ENCODE results near the gene EGLN3. TPM values are rescaled to one million over a fixed set of nuclear protein-coding genes. Genes with fewer than 3 reads are reported as not detected.

Gene EGLN3
- total RNA-seq (1 to 10 TPM; 2.9 to 3.0 TPM), polyA plus RNA-seq (ENCODE audit: insufficient read depth, low read depth, low replicate concordance) (3.4 TPM)
- long read RNA-seq, donor 1, transcript EGLN3-201 (5 exons, 2,709 nt), result major isoform, 5 of 6 reads
- long read RNA-seq, donor 1, partial matches to known transcripts, result 0 of 6 reads
- long read RNA-seq, donor 1, other reads (novel, unspliced or antisense), result 0 of 6 reads
- long read RNA-seq, donor 2, partial matches to known transcripts, result 0 of 2 reads
- long read RNA-seq, donor 2, other reads (novel, unspliced or antisense), result 0 of 2 reads

DNA sequence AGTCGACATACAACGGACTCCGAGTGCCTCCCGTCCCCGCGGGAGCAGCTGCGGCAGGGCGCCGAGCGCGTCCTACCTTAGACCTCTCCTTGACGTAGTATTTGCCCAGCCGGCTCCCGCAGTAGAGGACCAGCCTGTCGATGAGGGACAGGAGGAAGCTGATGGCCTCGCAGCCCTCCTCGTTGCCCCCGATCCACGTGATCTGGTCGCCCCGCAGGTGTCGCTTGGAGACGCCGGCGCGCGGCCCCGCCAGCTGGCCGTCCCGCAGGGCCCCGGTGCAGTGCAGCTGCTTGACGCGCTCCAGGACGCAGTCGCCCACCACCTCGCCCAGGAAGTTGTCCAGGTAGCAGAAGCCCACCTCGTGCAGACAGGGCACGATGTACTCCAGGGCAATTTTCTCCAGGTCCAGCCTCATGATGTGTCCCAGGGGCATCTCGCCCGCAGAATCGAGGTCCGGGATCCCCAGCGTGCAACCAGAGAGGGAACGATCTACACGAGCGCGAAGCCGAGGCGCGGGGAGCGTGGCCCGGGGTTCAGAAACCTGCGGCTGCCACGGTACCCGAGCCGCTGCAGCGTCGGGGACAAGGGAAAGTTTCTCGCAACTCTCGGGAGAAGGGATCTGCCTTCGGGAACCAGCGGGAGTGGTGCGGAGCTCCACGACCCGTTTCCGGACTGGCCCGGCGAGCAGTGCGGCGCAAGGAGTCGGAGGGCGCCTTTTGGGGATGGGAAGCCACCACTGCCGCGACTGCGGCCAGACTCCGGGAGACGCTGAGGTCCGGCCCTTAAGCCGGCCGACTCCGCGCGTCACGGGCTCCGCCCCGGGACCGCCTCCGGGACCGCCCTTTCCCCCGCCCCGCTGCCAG, at the start of gene EGLN3:
Gene EGLN3, minus strand, starts transcription at position 755 of the 863 bp plus-strand sequence. Its CDS starts 322 bp downstream, at position 433.
- DNase-seq, result peak; percentile 90
- H3K4me1 ChIP-seq, result peaks cover 13% of the 10 kb centered on the region
- H3K27ac ChIP-seq, result peak within 1 kb of the TSS in 1 of 2 donors; percentile 36
- WGBS, 2 donors, result 0% methylated on average over 12 to 69 of the region's 91 CpGs
- intact Hi-C loops (cut with DNase I; ENCODE audit: low total_unique reads), result no loop called here
- peak within 1 kb of the TSS; percentile 63 to 64 for H3K4me3 ChIP-seq
- H3K36me3 ChIP-seq (ENCODE audit: low read depth, missing control alignments), result no peaks in the 10 kb centered on the region
- TF ChIP-seq, protein P1, sequence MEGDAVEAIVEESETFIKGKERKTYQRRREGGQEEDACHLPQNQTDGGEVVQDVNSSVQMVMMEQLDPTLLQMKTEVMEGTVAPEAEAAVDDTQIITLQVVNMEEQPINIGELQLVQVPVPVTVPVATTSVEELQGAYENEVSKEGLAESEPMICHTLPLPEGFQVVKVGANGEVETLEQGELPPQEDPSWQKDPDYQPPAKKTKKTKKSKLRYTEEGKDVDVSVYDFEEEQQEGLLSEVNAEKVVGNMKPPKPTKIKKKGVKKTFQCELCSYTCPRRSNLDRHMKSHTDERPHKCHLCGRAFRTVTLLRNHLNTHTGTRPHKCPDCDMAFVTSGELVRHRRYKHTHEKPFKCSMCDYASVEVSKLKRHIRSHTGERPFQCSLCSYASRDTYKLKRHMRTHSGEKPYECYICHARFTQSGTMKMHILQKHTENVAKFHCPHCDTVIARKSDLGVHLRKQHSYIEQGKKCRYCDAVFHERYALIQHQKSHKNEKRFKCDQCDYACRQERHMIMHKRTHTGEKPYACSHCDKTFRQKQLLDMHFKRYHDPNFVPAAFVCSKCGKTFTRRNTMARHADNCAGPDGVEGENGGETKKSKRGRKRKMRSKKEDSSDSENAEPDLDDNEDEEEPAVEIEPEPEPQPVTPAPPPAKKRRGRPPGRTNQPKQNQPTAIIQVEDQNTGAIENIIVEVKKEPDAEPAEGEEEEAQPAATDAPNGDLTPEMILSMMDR (IDR thresholded peaks at IDR 0.05), result no peak
- peak; percentile 24 for TF ChIP-seq POLR2A (IDR thresholded peaks at IDR 0.05)
- H3K27me3 ChIP-seq, result no peaks in the 10 kb centered on the region
- no peaks in the 10 kb centered on the region for H3K9me3 ChIP-seq

DNA sequence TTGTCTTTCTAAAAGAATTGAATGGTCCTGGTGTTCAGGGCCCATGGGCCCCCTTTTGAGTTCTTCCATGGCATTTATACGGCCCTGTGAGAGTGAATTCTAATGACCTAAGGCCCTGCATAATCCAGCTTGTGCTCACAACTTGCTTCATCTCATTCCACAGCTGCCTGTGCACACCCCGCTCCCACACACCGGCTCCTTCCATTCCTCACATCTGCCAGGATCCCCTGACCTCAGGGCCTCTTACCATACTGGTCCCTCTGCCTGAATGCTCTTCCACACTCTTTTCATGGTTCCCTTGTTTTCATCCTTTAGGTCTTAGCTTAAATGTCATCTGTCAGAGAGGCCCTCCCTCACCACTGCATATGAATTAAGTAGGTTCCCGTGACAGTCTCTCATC, 49.5 kb upstream of the EGLN3 start:
- no peaks in the 10 kb centered on the region for H3K27me3 ChIP-seq
- no peak overlapping the region for H3K27ac ChIP-seq
- H3K9me3 ChIP-seq, result no peaks in the 10 kb centered on the region
- WGBS, 2 donors, result 90 to 93% methylated on average over 4 of the region's 4 CpGs
- H3K4me3 ChIP-seq, result no peak overlapping the region
- TF ChIP-seq POLR2A (IDR thresholded peaks at IDR 0.05), result no peak
- TF ChIP-seq, protein P1 (IDR thresholded peaks at IDR 0.05), result no peak
- intact Hi-C loops (cut with DNase I; ENCODE audit: low total_unique reads), result no loop called here
- no peaks in the 10 kb centered on the region for H3K36me3 ChIP-seq (ENCODE audit: low read depth, missing control alignments)
- peaks cover 3% of the 10 kb centered on the region for H3K4me1 ChIP-seq
- DNase-seq, result no peak

DNA sequence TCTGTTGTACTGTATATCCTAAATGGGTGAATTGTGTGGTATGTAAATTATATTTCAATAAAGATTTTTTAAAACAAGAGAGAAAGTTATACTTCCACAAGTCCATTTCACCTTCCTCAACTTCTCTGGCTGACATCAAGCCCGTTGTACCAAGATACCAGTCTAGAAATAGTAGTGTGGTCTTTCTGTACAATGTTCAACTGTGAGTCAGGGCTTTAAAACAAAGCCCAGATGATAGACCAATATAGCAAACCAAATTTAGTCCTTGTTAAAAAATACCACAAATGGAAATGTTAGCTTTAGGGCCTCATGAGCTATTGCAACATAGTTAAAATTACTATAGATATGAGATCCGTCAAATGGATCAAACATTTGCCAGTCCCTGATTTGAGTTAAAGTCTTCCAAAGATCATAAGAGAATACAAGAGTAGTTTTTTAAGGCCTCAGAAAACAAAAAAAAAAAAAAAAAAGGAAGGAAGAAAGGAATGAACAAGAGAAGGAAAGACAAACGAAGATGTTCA, 49.0 kb upstream of the EGLN3 start:
- WGBS, 2 donors, result 84 to 87% methylated on average over 3 of the region's 3 CpGs
- Histone ChIP-seq H3K9me3 (no peaks in the 10 kb centered on the region), H3K27ac (no peak overlapping the region), H3K27me3 (no peaks in the 10 kb centered on the region), H3K4me3 (no peak overlapping the region), H3K36me3 (ENCODE audit: low read depth, missing control alignments) (no peaks in the 10 kb centered on the region), H3K4me1 (peaks cover 3% of the 10 kb centered on the region)
- DNase-seq, result no peak
- intact Hi-C loops (cut with DNase I; ENCODE audit: low total_unique reads), result no loop called here
- TF ChIP-seq POLR2A (IDR thresholded peaks at IDR 0.05), result no peak
- TF ChIP-seq, protein P1 (IDR thresholded peaks at IDR 0.05), result no peak

DNA sequence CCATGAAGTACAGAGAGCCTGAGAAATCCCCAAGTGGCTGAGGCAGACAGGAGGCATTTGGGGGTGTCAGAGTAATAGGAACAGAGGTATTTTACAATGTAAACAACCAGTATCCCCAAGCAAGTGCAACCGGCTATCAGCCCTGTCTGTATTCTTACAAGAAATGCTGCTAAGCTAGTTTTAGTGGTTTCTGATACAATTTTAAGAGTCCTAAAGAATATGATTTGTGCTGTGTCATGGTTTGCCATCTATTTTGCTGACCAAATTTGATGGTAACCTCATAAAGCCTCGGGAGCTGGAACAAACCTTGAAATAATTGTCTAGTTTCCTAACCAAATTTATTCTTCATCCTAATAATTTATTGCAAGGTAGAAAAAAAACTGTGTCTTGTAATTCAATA, 46.7 kb upstream of the EGLN3 start:
- Histone ChIP-seq H3K4me1 (no peaks in the 10 kb centered on the region), H3K27me3 (no peaks in the 10 kb centered on the region)
- 83 to 92% methylated on average over 2 of the region's 2 CpGs for WGBS, 2 donors

More for the DNA sequence above, 46.7 kb upstream of the EGLN3 start:
- TF ChIP-seq, protein P1 (IDR thresholded peaks at IDR 0.05), result no peak
- TF ChIP-seq POLR2A (IDR thresholded peaks at IDR 0.05), result no peak
- intact Hi-C loops (cut with DNase I; ENCODE audit: low total_unique reads), result no loop called here
- Histone ChIP-seq H3K36me3 (ENCODE audit: low read depth, missing control alignments) (no peaks in the 10 kb centered on the region), H3K4me3 (no peak overlapping the region), H3K9me3 (no peaks in the 10 kb centered on the region), H3K27ac (no peak overlapping the region)
- no peak for DNase-seq
